GM21717 (cell line): ENCODE results near the gene SYNPR.

Experiments used
- ATAC-seq: cut with Tn5 transposase; IDR thresholded peaks from one replicate; pipeline ENCODE4 v1.9.1; 2021; ENCODE audit warnings: mild to moderate bottlenecking, moderate library complexity; ENCODE audit not compliant: unreplicated experiment

Gene SYNPR

GRCh38 chr3:63303238-63303637 lies 25.1 kb downstream of the SYNPR start:
- no peak for ATAC-seq

GRCh38 chr3:63304421-63304820 lies 26.3 kb downstream of the SYNPR start:
- no peak for ATAC-seq

DNA sequence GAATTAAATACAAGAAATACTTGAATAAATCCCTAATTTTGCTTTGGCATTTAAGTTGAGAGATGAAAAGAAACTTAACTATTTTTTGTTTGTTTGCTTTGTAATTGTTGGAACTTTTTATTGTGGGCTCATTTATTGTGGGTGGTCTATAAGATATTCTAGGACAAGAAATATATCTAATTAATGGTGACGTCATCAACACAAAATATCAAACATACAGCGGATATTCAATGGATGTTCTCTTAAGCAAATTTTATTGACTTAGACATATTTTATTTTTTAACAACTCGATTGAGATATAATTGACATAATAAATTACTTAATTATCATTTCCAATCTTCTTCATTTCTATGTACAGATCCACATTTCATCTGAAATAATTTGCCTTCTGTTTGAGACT lies 30.0 kb downstream of the SYNPR start:
- no peak for ATAC-seq

- no peak for ATAC-seq
Observed at GRCh38 chr3:63309768-63310167, 31.7 kb downstream of the SYNPR start.

DNA sequence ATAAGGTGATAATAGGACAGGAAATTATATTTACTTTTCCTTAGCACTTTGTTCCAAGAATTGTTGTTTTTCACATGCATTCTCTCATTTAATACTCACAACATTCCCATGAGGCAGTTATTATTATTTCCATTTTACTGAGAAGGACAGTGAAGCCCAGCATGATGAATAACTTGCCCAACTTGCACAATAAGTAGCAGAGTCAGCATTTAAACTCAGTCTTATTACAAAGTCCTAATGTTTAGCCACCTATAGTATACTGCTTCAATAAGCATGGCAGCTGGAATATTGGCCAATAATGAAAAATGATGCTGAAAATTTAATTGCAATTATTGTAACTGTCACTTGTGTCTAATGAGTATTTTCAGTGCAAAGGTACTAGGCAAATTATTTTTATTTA lies 45.7 kb downstream of the SYNPR start:
- no peak for ATAC-seq

DNA sequence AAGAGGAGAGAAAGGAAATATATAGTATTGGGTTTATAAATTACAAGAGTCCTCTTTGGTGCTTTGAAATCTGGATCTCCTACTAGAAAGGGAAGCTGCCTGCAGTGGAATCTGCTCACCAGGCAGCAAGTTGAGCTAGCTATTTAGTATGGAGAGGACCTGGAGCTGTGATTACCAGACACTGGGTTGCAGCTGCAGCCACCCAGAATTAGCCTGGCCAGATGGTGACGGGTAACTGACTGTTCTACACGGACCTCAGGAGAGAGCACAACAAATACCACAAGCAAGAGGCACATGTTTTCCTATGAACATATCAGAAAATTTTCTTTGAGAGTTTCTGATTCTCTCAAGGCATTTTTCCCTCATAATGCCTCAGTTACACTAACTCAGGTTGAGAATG lies 46.5 kb downstream of the SYNPR start:
- no peak for ATAC-seq

- ATAC-seq: no peak
Observed at GRCh38 chr3:63325386-63325785, 47.3 kb downstream of the SYNPR start.

DNA sequence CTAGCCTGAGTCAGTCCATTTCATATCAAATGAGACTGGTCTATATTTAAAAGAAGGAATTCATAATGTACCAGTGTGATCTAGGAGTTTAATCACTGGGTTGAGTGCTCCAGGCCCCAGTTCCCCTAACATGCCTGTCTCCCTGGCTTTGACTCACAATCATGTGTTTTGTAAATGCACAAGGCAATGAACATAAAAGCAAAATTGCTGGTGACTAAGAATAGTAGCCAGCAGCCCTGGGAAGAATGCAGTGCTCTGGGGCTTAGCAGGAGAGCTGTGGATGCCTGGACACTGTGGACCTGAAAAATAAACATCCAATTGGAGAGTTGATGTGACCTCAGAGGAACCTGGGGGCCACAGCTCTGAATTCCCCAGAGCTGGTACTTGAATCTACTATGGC lies 50.3 kb downstream of the SYNPR start:
- no peak for ATAC-seq

DNA sequence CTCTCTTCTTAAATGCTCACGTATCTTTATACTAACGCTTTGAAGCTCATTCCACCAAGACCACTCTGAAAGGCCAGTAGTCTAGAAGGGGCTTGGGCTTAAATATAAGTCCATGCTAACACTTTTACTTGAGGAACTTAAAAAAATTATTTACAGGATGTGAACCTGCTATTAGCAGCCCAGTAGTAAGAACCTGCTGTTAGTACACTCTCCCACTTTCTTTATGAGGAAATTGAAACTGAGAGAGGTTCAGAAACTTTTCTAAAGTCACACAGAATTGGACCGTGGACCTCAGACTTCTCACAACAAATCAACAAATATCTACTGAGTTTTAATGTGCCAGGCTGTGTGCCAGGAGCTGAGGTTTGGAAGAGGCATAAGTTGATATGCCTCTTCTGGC lies 53.4 kb downstream of the SYNPR start:
- ATAC-seq: no peak

DNA sequence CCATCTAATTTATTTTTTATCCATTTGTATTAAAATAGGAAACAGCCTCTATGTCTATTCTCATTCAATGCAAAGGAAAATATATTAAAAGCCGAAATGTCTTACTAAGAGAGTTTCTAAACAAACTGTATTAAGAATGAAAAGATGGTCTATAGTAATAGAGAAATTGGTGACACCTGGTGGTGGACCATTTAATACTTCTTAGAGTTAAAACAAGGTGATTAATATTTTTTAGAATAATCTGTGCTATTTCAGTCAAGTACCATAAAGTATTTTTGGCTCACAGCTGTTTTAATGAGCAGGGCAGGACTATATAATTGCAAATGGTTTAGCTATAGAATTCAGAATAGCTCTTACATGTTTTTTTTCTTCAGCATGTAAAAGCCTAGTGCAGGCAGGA lies 55.7 kb downstream of the SYNPR start:
- ATAC-seq: no peak

DNA sequence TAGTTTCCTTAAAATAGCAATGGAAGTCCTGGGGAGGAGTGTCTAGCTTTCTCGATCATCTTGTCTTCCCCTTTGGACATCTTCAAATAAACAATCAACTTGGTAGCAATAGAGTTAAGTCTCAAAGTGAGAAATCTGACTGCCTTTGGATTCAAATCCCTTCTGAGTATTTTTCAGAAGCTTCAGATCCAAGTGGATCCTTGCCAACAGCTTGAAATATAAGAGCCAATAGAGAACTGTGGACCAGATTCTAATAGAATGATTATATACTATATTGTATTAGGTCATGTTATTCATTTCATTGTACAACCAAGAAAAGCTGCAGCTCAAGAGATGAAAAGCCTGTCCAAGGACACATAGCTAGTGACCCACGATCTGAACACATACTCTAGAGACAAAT lies 60.2 kb downstream of the SYNPR start:
- ATAC-seq: no peak

- peak; percentile 50 for ATAC-seq
Observed at GRCh38 chr3:63343674-63344073, 65.6 kb downstream of the SYNPR start.

GRCh38 chr3:63344661-63345060 lies 66.6 kb downstream of the SYNPR start:
- ATAC-seq: no peak

GRCh38 chr3:63349583-63350573 lies 71.8 kb downstream of the SYNPR start:
- peak; percentile 87 for ATAC-seq

GRCh38 chr3:63351159-63352007 lies 73.3 kb downstream of the SYNPR start:
- ATAC-seq: peak; percentile 59

DNA sequence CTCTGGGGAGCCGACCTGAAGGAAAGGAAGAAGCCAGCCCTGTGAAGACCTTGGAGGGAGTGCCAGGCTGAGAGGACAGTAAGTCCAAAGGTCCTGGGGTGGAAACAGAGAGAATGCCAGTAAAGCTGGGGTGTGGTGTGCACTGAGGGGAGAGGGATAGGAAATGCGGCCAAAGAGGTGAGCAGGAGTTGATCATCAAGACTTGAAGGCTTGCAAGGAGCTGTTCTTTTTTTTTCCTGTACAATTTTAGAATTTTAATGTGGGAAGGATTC lies 73.8 kb downstream of the SYNPR start:
- ATAC-seq: no peak

- ATAC-seq: no peak
Observed at GRCh38 chr3:63353383-63353782, 75.3 kb downstream of the SYNPR start.

DNA sequence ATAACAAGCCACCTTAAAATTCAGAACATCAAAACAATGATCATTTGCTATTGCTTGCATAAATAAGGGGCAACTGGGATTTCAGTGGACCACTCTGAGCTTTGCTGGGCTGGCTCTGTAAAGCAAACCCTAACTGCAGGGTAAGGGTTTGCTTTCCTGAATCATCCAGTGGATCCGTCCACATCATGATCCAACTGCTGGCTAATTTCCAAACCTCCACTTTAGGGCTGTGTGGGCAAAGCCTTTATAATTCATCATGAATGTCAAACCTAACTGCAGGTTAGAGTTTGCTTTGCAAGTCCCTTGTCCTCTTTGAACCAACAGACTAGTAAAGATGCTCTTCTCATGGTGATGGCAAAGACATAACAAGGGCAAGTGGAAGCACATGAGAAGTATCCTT lies 76.1 kb downstream of the SYNPR start:
- no peak for ATAC-seq

GRCh38 chr3:63355809-63356208 lies 77.7 kb downstream of the SYNPR start:
- no peak for ATAC-seq

DNA sequence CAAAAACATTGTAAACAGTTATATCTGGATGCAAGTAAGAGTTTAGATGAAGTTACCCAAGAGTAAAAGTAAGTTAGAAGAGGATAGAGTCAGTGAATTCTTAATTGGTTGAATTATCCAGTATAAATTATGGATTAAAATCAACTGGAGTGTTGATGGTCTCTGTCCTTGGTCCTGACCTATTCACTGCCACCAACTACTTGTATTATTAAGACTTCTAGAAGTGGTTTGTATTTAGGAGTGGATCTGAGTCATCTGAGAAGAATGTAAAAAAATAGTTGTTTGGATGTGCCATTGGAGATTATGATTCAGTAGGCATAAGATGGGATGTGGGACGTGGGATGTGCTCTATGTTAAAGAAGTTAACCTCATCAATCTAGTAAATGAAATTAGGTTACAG lies 86.4 kb downstream of the SYNPR start:
- no peak for ATAC-seq

GRCh38 chr3:63364910-63365309 lies 86.8 kb downstream of the SYNPR start:
- no peak for ATAC-seq

- ATAC-seq: no peak
Observed at GRCh38 chr3:63365671-63366070, 87.6 kb downstream of the SYNPR start.
